ENCODE data around the gene SIX1. TPM values are rescaled to one million over a fixed set of nuclear protein-coding genes. Genes with fewer than 3 reads are reported as not detected.

The SIX1 gene
- total RNA-seq, 1 donor from 2014 or later, result 5.3 TPM

DNA sequence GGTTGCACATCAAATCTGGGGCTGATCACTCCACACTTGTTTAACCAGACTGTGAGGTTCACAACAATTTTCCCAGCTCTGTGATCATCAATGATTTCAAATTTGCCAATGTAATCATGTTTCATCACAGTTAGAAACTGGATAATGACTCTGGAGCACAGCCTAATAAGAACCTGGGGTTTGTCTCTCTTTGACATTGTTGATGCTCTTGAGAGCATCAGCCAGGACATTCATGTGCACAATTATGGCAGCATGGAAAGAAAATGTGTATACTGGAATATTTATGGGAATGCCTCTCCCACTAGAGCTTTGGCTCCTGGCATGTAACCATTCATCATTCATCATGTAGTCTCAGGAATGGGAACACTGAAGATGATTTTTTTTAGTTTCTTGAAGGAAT, 47.0 kb downstream of the SIX1 start:
- no peak for DNase-seq (ENCODE audit: low read depth)

DNA sequence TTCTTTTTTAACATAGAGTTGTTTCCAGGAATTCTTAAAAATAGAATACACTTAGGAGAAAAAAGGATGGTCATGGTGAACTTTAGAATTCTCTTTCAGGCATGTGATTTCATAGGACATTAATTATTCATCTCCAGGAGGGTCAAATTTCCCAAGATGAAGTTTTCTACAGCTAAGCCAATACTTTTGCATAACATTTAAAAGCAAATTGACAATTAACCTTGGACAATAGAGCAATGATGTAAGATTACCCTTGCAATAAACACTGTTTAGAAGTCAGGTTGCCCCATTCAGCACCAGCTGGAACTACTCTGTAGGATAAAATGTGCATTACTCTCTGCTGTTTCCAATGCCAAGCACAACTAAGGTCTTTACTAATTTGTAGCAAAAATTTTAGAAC, 49.5 kb downstream of the SIX1 start:
- no peak for DNase-seq (ENCODE audit: low read depth)
- no peaks in the 10 kb centered on the region for H3K36me3 ChIP-seq (ENCODE audit: control insufficient read depth, insufficient read depth, low read length)
- no peak for FAIRE-seq
- H3K27me3 ChIP-seq (ENCODE audit: control insufficient read depth, insufficient read depth, low read length), result no peaks in the 10 kb centered on the region
- no peak overlapping the region for H3K4me3 ChIP-seq (ENCODE audit: low read depth, low read length)
- TF ChIP-seq, protein P1, sequence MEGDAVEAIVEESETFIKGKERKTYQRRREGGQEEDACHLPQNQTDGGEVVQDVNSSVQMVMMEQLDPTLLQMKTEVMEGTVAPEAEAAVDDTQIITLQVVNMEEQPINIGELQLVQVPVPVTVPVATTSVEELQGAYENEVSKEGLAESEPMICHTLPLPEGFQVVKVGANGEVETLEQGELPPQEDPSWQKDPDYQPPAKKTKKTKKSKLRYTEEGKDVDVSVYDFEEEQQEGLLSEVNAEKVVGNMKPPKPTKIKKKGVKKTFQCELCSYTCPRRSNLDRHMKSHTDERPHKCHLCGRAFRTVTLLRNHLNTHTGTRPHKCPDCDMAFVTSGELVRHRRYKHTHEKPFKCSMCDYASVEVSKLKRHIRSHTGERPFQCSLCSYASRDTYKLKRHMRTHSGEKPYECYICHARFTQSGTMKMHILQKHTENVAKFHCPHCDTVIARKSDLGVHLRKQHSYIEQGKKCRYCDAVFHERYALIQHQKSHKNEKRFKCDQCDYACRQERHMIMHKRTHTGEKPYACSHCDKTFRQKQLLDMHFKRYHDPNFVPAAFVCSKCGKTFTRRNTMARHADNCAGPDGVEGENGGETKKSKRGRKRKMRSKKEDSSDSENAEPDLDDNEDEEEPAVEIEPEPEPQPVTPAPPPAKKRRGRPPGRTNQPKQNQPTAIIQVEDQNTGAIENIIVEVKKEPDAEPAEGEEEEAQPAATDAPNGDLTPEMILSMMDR (IDR thresholded peaks at IDR 0.05; ENCODE audit: insufficient read depth, low read length, severe bottlenecking), result no peak

More for the DNA sequence above, 47.0 kb downstream of the SIX1 start:
- TF ChIP-seq, protein P1 (IDR thresholded peaks at IDR 0.05; ENCODE audit: insufficient read depth, low read length, severe bottlenecking), result no peak
- Histone ChIP-seq H3K4me3 (ENCODE audit: low read depth, low read length) (no peak overlapping the region), H3K27me3 (ENCODE audit: control insufficient read depth, insufficient read depth, low read length) (no peaks in the 10 kb centered on the region), H3K36me3 (ENCODE audit: control insufficient read depth, insufficient read depth, low read length) (no peaks in the 10 kb centered on the region)
- FAIRE-seq, result no peak

GRCh38 chr14:60596139-60596538, 53.1 kb downstream of the SIX1 start:
- DNase-seq (ENCODE audit: low read depth) (no peak), FAIRE-seq (no peak)
- Histone ChIP-seq H3K27me3 (ENCODE audit: control insufficient read depth, insufficient read depth, low read length) (no peaks in the 10 kb centered on the region), H3K4me3 (ENCODE audit: low read depth, low read length) (no peak overlapping the region), H3K36me3 (ENCODE audit: control insufficient read depth, insufficient read depth, low read length) (no peaks in the 10 kb centered on the region)
- TF ChIP-seq, protein P1 (IDR thresholded peaks at IDR 0.05; ENCODE audit: insufficient read depth, low read length, severe bottlenecking), result no peak

- no peaks in the 10 kb centered on the region for H3K36me3 ChIP-seq (ENCODE audit: control insufficient read depth, insufficient read depth, low read length)
- no peak for DNase-seq (ENCODE audit: low read depth)
- TF ChIP-seq, protein P1 (IDR thresholded peaks at IDR 0.05; ENCODE audit: insufficient read depth, low read length, severe bottlenecking), result no peak
- H3K4me3 ChIP-seq (ENCODE audit: low read depth, low read length), result no peak overlapping the region
- H3K27me3 ChIP-seq (ENCODE audit: control insufficient read depth, insufficient read depth, low read length), result peaks cover 1% of the 10 kb centered on the region
- FAIRE-seq, result no peak
Measured at GRCh38 chr14:60594062-60594461, 55.2 kb downstream of the SIX1 start.

Other genes with a start within 250 kb of the SIX1 start
- 1.0 and 1.3 TPM in 2 replicates for gene C14orf39, start 163.4 kb downstream of the SIX1 start, total RNA-seq
- not detected in 2 replicates for gene SIX6, start 140.3 kb downstream of the SIX1 start, total RNA-seq
- 4.7 and 5.8 TPM in 2 replicates for gene SIX4, start 74.9 kb upstream of the SIX1 start, total RNA-seq
- 40.3 and 59.9 TPM in 2 replicates for gene MNAT1, start 85.3 kb upstream of the SIX1 start, total RNA-seq